Activated CD8-positive, alpha-beta memory T cell treated with anti-CD3 and anti-CD28 coated beads, Interleukin-2, amount 50 U/mL, for 1 hour (primary cell): ENCODE results near the gene ZYG11B.
"Not testable (repeated sequence)": the region's sequence is repeated elsewhere in the genome, so short reads cannot be mapped to it uniquely, and the experiment has no call there.

Experiments used
- DNase-seq: peaks from one replicate; pipeline ENCODE4 v3.0.0-alpha.2; 2020; ENCODE audit errors: extremely low read depth

ZYG11B gene

GRCh38 chr1:52852854-52853253 lies 126.6 kb downstream of the ZYG11B start:
- no peak for DNase-seq

GRCh38 chr1:52855584-52855983 lies 129.3 kb downstream of the ZYG11B start:
- DNase-seq: no peak

GRCh38 chr1:52856026-52856425 lies 129.8 kb downstream of the ZYG11B start:
- DNase-seq: no peak

- no peak for DNase-seq
Measured at GRCh38 chr1:52857443-52857842, 131.2 kb downstream of the ZYG11B start.

- no peak for DNase-seq
Measured at GRCh38 chr1:52862666-52863458, 136.6 kb downstream of the ZYG11B start.

GRCh38 chr1:52867087-52867863 lies 141.0 kb downstream of the ZYG11B start:
- DNase-seq: no peak

- DNase-seq: not testable (repeated sequence)
Measured at GRCh38 chr1:52869727-52870126, 143.5 kb downstream of the ZYG11B start.

GRCh38 chr1:52876843-52877242 lies 150.6 kb downstream of the ZYG11B start:
- no peak for DNase-seq
